K562 (cell line): ENCODE results near the gene IVL. TPM values are rescaled to one million over a fixed set of nuclear protein-coding genes. Genes with fewer than 3 reads are reported as not detected.

Source experiments
- ARID4B ChIP-seq: sonication (generic); formaldehyde crosslinking; IDR thresholded peaks from 2 replicates; pipeline ENCODE4 v1.8.0; 2022; ENCODE audit warnings: mild to moderate bottlenecking, missing genetic modification reagents
- HDAC1 ChIP-seq, 2 experiments: fragments of 450-650 bp; IDR thresholded peaks; 2 replicates each; pipeline ENCODE4 v1.6.1; 2016 to 2017; ENCODE audit warnings: inconsistent platforms in 1 of 2, mild to moderate bottlenecking in 1 of 2, moderate library complexity in 1 of 2
- KLF13 ChIP-seq: fragments of 450-650 bp; IDR thresholded peaks from 2 replicates; pipeline ENCODE4 v1.6.1; 2016; ENCODE audit warnings: missing genetic modification characterization, low read depth, mild to moderate bottlenecking, missing compliant biosample characterization, moderate library complexity, borderline replicate concordance
- MAFF ChIP-seq: IDR thresholded peaks from 2 replicates; pipeline ENCODE4 v1.6.1; 2012; ENCODE audit warnings: low read length, improper control_type of control experiment
- SREBF1 ChIP-seq: fragments of 150-350 bp; IDR thresholded peaks from 2 replicates; pipeline ENCODE4 v1.6.1; 2014; ENCODE audit warnings: antibody characterized with exemption, low read depth, low read length, borderline replicate concordance
- ZNF717 ChIP-seq: fragments of 250-450 bp; sonication (Bioruptor Pico); IDR thresholded peaks from 2 replicates; pipeline ENCODE4 v1.5.0; 2021
- polyA plus RNA-seq, 8 experiments: library from polyadenylated mRNA; depleted of rRNA in 4 of 8; stranded (reverse) in 5 of 8; unstranded in 3 of 8; fragments of >200 nt; fragmentation: Nextera tagmentation in 2 of 8; fragmentation: Illumina TruSeq in 1 of 8; extraction: Ambion mirVana in 2 of 8; extraction: Trizol in 1 of 8; gene quantifications; 2 replicates each; pipeline versions ENCODE4 v1.2.1 to v1.2.3, GENCODE V29; 2011 to 2014; ENCODE audit warnings: inconsistent platforms in 1 of 8, missing spikeins in 1 of 8
- total RNA-seq, 7 experiments: library from RNA; depleted of rRNA in 6 of 7; stranded (reverse); fragments of >200 nt in 6 of 7; fragmentation: Illumina TruSeq in 2 of 7; extraction: Trizol in 2 of 7; gene quantifications; 2 replicates each; pipeline versions ENCODE4 v1.2.1 to v1.2.3, GENCODE V29; 2011 to 2021; ENCODE audit warnings: low replicate concordance in 1 of 7
- TF ChIP-seq, protein P1 (sequence below): fragments of 250-450 bp; sonication (Bioruptor Pico); IDR thresholded peaks from 2 replicates; pipeline ENCODE4 v1.9.0; 2021; ENCODE audit warnings: mild to moderate bottlenecking
- TF ChIP-seq, protein P2 (sequence below): fragments of 450-650 bp; formaldehyde crosslinking; IDR thresholded peaks from 2 replicates; pipeline ENCODE4 v1.4.0; 2020; ENCODE audit warnings: mild to moderate bottlenecking

Gene IVL
- total and polyA plus RNA-seq, 9 of the 15 experiments (the other 6 are each of a cell fraction or from before 2014, with no cell fraction given): not detected

DNA sequence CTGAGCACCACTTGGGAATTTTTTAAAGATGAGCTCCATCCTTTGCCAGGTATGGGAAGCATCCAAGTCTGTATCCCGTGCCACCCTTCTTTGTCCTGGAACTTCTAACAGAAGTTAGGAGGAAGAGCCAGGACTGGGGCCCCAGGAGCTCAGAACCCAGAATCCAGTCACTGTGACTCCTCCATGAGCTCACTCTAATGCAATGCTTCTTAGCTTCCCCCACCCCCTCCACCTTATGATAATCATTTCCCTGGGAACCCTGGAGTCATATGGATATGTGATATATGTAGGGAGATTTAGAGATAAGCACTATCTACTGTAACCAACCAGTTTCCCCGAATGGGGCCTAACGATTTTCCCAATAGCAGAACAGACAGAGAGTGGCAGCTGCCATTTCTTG is 37.9 kb downstream of the IVL start (continued):
- TF ChIP-seq ZNF717 (CRISPR knock-in tag) (no peak), KLF13 (no peak), ARID4B (CRISPR knock-in tag) (no peak), MAFF (no peak), HDAC1 (IDR thresholded peaks at IDR 0.05) (no peak), SREBF1 (no peak)
- TF ChIP-seq, protein P1, sequence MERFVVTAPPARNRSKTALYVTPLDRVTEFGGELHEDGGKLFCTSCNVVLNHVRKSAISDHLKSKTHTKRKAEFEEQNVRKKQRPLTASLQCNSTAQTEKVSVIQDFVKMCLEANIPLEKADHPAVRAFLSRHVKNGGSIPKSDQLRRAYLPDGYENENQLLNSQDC (CRISPR knock-in tag): no peak
- TF ChIP-seq, protein P2, sequence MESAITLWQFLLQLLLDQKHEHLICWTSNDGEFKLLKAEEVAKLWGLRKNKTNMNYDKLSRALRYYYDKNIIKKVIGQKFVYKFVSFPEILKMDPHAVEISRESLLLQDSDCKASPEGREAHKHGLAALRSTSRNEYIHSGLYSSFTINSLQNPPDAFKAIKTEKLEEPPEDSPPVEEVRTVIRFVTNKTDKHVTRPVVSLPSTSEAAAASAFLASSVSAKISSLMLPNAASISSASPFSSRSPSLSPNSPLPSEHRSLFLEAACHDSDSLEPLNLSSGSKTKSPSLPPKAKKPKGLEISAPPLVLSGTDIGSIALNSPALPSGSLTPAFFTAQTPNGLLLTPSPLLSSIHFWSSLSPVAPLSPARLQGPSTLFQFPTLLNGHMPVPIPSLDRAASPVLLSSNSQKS: no peak
